Activated CD8-positive, alpha-beta memory T cell treated with anti-CD3 and anti-CD28 coated beads for 1 hour (primary cell): ENCODE data around the gene ARHGEF17.

ENCODE experiments used
- DNase-seq, 2 donors: peaks; one replicate each; pipeline ENCODE4 v3.0.0-alpha.2; 2020; ENCODE audit warnings: low read depth in 1 of 2; ENCODE audit errors: extremely low read depth in 1 of 2

ARHGEF17 gene

DNA sequence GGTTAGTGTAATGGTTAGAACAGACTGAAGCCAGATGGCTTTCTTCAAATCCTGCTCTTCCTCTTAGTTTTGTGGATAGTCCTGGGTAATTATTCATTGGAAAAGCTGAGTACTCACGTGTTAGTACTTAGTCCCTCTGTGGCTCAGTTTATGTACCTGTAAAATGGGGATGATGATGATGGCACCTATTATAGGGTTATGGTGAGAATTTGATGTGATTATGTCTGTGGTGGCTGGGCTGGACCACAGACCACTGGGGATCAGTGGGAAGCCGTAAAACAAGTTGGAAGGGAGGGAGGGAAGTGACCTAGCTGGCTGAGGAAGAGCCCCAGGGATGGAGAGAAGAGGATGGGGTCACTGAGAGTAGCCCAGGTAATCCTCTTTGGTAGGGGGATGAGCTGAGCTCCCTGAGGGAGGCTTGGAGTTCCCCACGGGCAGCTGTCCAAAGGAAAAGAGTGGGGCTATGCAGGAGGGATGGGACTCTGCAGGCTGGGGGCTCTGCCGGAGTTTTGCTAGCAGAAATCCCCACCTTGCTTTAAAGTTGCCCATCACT is 19.8 kb downstream of the ARHGEF17 start:
- DNase-seq, result no peak

DNA sequence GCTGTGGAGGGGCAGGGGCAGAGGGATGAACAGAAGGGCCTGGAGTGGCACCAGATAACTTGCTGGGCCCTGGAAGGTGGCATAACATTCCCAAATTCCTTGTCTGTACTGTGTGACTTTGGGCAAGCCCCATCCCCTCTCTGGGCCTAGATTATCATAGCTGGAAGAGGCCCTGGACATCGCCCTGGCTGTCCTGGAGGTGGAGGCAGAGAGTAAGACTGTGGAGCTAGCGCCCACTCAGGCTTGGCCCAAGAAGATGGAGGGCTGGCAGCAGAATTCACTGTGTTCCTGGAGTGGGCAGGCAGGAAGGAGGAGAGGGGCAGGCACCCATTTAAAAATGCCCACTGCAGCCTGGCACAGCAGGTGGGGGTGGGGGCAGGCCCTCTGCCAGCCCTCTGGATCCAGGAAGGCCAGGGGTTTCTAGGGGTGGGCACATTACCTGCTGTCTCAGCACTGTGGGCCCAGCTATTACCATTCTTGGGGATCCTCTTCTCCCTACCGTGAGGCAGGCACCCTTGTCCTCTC is 22.6 kb downstream of the ARHGEF17 start:
- DNase-seq, result no peak

DNA sequence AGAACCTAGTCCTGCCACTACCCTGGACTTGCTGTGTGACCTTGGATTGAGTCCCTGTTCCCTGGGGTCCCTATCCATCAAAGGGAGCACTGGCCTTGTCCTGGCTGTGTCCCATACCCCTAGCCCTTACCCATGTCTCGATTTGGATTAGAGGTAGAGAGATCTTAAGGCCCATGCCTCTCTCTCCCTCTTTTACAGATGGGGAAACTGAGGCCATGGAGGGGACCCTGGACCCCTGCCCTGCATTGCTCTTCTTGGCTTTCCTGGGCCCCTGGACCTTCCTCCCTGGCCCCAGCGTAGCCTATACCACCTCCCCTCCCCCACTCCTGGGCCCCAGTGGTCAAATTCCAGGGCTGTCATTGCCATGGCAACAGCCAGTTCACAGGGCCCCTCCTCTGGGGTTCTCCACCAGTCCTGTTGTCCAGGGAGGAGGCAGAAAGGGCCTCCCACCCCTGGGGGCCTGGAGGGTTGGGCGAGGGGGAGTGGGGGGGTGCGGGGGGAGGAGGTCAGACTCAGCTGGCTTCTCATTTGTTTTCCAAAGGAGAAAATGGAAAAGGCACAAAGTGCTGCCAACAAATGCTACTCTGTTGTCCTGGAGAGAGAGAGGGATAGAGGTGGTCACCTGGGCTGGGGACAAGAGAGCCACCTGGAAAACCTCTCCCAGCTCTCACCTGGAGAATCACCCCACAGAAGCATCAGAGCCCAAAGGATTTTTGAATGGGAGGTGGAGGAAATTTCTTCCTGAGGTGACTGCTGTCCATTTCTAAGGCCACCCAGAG is 23.3 kb downstream of the ARHGEF17 start:
- DNase-seq, result no peak

DNA sequence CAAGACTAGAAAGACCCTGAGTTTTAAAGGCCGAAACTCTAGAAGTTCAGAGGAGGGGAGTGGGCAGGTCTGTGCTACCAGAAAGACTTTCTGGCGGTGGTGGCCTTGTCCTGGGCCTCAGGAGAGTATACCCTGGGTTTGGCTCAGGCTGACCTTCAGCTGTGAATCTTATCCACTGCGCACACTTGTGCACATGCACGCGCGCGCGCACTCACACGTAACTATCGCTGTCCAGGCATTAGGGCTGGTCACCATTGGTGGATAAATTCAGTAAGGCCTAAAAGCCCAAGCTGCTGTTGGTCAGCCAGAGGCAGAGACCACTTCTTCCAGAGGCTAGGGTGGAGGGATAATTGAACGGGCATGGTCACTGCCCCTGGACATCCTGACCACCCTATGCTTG is 25.1 kb downstream of the ARHGEF17 start:
- no peak for DNase-seq

DNA sequence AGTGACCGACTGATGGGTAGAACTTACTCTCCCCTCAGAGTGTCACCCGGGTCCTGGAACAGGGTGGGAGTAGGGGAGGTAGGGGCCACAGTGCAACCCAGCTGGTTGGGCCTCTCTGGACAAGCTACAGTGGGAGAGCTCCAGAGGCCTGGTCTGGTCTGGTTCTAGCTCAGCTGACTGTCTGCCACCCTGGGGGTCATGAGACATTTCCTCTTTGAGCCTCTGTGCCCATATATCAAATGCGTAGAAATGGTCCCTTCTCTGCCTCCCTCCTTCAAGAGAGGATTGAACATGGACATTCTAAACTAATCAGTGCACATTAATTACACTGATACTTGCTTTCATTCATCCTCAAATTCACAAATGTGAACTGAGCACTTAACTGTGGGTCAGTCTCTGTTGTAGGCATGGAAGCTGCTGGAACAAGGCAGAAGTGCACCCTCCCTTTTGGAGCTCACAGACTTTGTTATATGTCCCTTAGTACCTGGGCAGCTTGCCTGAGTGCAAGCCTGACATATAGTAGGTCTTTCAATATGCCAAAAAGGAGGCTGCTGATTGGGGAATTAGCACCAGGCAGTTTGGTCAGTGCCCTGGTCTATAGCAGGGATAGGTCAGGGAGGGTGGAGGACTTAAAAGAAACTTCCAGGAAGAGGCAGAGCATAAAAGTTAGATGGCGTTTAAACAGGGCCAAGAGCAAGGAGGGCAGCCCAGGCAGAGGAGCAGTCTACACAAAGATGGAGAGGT is 25.7 kb downstream of the ARHGEF17 start:
- DNase-seq, result no peak

DNA sequence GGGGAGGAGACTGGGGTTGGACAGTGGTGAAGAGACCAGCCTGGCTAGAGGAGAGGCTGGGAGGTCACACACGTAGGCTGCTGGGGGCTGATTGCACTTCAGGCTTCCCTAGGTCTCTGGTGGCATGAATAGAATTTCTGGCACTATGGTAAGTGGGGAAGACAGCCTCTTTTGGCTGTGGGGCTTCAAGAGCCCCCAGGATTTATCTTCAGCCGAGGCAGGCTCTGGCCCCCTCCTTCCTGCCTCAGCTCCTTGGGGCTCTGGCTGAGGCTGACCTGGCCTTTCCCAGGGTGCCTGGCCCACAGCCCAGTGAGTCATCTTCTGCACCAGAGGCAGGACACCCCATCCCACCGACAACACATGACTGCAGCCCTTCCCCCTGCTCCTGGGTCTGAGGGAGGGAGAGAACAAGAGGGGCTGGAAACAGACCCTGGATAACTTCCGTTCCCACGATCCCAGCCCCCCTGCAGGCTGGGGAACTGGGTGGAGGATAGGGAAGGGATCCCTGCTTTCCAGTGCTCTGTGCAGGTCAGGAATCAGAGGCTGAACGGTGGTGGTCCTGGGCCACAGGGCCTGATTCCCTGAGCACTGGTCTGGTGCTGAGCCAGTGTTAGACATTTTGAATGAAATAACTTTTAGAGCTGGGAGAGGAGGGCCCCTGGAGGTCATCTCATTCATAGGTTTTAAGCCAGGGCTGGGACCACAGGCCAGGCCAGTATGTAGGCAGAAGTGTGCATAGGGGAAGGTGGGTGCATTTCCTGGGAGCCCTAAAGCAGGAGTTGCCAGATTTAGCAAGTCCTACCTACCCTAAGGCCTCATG is 26.5 kb downstream of the ARHGEF17 start:
- no peak for DNase-seq

DNA sequence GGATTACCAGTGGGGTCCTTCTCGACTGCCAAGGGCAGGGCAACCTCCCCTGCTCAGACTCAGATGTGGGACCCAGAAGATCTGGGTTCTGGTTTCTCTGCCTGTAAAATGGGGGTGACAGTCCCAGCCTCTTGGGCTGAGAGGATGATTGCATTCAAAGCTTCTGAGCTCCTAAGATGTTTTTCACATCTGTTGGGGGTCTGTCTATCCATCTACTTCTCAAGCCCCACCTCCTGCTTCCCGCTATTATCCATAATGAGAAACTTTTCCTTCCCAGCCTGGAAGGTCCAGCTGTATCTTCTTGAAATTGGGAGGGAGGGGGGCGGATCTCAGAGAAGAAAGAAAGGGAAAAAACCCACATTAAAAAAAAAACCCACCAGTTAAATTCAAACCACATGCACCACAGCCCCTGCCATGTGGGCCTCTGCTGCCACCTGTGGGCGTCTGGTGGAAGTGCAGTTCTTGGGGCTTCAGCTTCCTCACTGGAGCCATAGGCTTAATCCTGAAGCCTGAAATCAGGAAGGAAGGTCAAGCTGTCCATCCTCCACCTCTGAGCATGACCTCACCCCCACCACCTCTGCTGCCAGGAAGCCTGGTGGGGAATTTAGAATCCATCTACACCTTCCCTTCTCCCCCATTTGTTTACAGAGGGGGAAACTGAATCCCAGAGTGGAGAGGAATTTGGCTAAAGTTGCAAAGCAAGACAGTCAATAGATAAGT is 27.3 kb downstream of the ARHGEF17 start:
- DNase-seq, result peak; percentile 32 to 71

DNA sequence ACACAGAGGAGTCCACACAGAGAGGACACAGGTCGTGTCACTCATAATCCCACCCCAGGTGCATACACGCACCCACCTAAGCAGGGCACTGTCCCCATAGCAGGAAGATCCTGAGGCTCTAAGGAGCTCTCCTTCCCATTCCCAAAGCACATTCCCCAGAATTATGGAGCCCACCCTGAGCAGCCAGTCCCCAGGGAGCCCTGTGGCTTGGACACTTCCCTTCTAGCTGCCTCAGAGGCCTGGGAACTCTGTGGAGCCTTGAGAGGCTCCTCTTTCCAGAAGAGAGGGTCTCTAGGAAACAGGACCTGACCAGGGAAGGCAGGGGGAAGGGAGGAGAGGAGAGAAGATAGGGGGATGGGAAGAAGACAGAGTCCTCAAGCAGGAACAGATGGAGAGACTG is 29.8 kb downstream of the ARHGEF17 start:
- DNase-seq, result no peak

DNA sequence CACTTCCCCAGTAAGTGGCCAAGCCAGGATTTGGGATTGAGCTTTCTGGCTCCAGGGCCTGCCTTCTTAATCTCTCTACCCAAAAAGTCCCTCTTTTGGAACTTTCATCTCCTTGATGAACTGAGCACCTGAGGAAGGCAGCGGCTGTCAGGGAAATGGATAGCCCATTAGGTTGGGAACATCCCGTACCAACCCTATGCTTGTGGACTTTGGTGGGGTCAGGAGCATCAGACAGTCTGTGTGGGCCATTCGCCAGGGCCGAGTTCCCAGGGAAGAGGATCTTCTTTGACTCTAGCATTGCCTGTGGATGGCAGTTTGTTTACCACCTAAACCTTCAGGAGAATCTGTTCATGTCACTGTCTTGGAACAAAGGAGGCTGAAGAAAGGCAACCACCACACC is 30.2 kb downstream of the ARHGEF17 start:
- DNase-seq, result no peak

DNA sequence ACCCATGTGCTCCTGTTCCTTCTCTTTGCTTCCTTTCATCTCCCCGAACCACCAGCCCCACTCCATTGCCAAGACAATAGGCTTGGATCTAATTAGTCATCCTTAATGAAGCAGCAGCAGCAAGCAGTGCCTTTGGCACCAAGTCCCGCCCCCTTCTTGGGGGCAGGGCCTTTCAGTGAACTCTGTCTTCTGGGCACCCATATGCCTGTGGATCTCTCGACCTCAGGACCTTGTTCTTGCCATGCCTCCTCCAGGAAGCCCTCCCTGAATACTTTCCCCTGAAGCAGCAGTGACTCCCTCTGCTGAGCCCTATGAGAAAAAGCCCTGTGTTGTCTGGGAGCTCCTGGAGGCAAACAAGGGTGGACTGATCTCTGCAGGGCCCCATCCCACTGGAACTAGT is 32.1 kb downstream of the ARHGEF17 start:
- DNase-seq, result no peak

DNA sequence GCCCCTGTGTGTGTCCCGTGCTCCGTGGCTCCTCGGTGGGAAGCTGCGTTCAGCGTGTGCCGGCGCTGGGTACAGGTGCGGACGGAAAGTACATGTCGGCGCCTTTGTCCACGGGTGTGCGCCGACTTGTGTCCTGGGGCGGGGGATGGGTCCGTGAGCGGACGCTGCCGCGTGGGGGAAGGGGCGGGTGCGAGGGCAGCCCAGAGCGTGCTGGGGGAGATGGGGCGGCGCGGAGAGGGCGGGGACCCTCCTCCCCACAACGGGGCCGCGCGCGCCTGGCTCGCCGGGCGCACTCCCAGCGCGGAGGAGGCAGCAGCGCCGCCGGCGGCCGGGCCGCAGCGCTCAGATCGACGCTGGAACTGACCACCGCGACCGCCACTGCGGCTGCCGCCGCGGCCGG is 34.6 kb downstream of the ARHGEF17 start:
- no peak for DNase-seq

DNA sequence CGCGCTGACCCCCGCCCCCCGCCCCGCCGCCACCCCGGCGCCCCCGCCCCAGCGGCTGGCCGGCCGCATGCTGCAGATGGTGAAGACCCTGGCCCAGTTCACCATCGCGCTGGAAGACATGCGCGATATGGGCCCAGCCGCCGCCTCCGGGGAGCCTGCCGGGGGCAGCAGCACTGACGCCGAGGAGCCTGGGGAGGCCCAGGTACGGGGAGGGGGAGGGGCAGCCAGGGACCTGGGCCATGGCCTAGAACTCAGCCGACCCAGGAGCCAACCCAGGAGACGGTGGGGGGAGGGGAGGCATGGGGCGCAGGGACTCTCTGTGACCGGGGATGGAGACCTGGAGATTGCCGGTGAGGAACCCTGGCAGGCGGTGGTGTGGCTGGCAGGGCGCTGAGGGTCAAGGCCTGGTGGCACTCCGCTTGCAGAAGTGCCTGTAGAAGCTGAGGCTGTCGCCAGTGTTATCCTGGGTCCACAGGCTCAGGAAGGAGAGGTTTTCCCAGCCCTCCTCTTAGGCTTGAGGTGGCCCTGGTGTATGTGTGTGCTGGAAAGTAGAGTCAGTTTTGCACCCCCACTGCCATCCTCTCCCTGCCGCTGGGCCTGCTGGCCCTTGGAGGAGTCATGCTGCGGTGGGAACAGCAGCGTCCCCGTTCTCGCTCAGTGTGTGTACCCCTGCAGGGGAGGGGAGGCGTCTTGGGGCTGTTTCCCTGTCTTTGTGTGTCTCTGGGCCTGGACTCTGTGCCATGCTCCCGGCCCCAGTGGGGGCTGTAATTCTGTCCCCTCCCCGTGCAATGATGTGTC is 35.2 kb downstream of the ARHGEF17 start:
- no peak for DNase-seq

DNA sequence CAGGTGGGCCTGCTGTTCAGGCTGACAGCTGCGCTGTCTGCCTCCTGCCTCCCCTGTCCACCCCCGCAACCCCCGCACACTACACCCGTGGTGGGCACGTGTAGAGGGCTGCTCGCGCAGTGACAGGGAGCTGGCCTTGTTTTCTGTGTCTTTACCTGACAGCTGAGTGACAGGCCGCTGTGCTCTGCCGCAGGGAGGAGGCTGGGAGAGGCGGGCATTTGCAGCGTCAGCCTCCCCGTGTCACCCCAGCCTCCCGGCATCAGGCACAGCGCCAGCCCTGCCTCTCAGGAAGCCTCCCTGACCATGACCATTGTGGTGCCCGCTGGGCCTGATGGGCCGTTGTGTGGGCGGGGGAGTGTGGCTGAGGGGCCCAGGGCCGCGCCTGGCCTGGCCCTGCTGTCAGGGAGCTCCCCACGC is 36.1 kb downstream of the ARHGEF17 start:
- DNase-seq, result no peak

DNA sequence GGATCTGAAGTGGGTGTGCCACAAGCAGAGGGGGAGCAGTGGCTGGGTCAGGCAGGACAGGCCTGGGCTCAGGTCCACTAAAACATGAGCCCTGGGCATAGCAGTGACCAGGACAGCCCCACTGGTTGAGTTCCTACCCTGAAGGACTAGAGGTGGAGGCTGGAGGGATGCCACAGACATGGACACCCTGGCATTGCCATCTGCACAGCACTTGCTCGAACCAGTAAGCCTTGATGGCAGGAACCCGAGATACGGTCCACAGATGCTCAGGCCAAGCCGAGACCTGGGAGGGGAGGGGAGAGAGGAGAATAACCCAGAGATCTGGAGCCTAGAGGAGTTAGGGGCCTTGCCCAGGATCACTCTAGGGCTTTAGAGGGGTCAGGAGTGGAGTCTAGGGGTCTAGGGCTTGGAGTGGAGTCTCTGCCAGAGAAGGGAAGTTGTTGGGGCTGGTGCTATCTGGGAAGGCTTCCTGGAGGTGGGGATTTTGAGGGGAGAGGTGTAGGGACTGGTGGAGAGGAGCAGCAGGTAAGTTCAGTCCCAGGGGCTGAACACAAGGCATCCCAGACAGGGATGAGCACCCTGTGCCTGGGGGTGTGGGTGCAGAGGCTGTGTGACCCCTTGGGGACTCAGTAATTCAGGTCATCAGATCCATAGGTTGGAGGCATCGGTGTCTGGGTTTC is 37.5 kb downstream of the ARHGEF17 start:
- DNase-seq, result no peak

DNA sequence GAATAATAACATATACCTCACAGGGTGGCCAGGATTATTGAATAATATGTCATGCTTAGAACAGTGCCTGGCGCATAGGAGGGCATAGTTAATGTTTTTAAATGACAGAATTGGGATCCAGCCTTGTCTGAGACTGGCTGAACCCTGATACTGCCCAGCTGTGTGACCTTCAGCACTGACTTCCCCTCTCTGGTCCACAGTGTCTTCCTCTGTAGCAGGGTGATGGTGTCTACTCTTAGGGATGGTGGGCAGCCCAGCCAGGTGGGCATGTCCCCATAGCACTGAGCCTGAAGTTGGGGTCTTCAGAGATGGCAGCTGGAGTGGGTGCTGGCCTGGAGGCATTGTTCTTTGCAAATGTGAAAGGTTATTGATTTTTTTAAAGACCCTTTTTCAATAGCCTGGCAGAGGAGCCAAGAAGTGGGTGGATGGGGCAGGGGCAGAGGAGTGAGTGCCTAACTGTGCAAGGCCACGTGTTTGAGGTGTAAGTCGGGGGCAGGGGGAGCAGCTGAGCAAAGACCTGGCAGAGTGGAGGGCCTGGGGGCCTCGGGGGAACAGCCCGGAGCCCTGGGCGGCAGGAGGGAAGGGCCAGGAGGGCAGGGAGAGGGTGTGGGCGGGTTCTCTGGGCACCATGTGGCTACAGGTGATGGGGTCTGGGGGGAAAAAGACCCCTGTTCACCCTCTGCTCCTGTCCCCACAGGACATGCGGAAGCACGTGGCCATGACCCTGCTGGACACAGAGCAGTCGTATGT is 38.3 kb downstream of the ARHGEF17 start:
- no peak for DNase-seq

DNA sequence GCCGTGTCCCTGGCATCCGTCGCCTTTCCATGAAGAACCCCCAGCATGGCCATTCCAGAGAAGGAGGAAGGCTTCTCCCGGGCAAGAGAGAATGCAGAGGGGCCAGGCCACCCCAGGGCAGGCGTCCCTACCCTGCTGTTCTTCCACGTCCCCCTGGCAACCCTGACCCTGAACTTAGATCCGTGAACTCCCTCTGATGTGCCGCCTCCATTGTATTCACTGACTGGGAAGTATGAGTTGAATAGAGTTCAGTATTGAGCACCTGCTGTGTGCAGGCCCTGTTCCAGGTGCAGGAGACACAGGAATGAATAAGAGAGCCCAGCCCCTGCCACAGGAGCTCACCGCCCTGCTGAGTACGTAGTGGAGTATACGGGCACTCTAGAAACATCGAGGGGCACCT is 39.0 kb downstream of the ARHGEF17 start:
- no peak for DNase-seq

DNA sequence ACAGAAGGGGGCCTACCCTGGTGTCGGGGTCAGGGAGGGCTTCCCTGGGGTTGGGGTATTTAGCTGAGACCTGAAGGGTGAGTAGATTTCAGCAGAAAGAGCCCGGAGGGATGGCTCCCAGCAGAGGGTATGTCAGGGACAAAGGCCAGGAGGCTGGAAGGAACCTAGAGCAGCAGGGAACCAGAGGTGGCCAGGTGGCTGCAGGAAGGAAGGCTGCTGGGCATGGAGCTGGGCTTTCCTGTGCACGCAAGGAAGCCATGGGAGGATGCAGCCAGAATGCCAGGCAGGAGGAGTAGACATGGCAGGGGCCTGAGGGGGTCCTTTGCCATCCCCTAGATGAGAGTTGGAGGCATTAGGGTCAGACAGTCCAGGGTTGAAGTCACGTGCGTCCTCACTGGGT is 40.8 kb downstream of the ARHGEF17 start:
- no peak for DNase-seq

DNA sequence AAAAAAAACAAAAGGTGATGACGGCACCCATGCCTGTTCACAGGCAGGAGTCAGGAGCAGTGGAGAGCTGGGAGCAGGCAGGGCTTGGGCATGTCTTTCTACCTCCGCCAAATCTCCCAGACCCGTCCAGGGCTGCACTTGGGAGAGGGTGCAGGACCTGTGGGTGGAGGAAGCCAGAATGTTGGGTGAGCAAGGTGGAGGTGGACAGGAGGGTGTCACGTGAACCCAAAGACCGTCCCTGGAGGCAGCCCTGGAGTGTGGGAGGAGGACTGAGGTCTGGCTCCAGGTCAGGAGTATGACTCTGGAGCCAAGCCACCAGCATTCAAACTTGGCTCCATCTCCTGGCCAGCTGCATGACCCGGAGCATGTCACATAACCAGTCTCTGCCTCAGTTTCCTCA is 41.6 kb downstream of the ARHGEF17 start:
- no peak for DNase-seq
